Stimulated activated CD4-positive, alpha-beta T cell treated with anti-CD3 and anti-CD28 coated beads, Interleukin-12 subunit alpha, Interleukin-12 subunit beta, amount 100 ng/mL, for 24 hours (primary cell): ENCODE measurements around the gene MRPL33.

Experiments
- DNase-seq, 2 experiments: peaks; one replicate each; pipeline ENCODE4 v3.0.0-alpha.2; 2020; ENCODE audit warnings: low read depth in 2 of 2

MRPL33 gene

GRCh38 chr2:27776696-27777095 is 5.2 kb downstream of the MRPL33 start:
- DNase-seq: no peak

GRCh38 chr2:27779417-27780055 is 8.0 kb downstream of the MRPL33 start:
- DNase-seq: no peak

DNA sequence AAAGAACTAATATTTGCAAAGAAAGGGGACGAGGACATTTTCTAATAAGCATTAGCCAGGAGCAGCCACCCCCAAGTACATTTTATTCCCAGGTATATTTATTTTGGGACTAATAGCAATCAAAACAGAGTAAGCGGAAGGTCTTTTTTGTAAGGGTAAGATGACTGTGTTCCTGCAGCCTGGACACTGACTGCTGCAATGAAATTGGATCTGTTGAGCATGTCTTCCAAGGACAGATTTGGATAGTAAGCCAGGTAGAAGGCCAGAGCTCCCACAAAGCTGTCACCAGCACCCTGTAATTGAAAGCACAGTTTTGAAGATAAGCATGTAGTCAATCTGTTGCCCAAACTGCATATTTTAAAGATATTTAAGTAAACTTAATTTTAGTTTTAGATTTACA is 10.0 kb downstream of the MRPL33 start:
- no peak for DNase-seq

DNA sequence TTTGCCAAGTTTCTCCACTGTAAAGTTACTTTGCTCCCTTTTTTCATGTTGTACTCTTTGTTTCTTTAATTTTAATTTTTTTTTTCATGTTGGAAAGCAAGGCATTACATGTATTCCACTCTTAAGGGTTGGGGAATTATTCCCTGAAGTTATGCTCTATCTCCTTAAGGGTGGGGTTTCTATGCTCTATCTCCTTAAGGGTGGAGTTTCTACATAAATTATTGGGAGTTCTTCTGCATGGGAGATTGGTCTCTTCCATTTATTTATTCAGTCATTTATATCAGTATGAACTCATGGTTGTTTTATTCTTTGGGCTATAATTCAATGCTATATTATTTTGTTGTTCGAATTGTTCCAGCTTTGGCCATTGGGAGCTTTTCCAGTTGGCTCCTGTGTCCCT is 11.2 kb downstream of the MRPL33 start:
- DNase-seq: no peak

DNA sequence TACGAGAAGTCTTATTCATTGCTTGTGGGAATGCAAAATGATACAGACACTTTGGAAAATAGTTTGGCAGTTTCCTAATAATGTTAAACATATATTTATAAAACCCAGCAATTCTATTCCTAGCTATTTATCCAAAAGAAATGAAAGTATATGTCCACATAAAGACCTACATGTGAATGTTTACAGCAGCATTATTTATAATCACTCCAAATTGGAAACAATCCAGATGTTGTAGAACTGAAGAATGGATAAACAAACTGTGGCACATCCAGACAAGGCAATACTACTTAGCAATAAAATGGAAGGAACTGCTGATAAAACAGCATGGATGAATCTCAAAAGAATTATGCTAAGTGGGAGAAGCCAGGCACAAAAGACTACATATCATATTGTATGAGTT is 19.3 kb downstream of the MRPL33 start:
- DNase-seq: no peak

DNA sequence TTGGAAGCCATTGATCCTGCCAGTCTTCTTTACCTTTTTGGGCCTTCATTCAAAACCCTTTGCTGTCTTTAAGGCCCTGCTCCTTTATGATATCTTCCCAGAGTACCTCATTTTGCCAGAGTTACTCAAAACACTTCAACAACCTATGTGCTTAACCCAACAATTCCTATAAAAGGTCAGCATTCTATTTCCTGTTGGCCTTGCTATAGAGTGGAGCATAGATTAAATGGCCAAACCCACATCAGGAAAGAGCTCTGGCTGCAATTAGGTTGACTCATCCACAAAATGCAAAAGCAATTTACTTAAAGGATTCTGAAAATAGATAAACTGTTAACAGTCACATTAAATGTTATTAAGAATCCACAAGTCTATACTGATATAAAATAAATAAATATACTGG is 21.2 kb downstream of the MRPL33 start:
- no peak for DNase-seq

DNA sequence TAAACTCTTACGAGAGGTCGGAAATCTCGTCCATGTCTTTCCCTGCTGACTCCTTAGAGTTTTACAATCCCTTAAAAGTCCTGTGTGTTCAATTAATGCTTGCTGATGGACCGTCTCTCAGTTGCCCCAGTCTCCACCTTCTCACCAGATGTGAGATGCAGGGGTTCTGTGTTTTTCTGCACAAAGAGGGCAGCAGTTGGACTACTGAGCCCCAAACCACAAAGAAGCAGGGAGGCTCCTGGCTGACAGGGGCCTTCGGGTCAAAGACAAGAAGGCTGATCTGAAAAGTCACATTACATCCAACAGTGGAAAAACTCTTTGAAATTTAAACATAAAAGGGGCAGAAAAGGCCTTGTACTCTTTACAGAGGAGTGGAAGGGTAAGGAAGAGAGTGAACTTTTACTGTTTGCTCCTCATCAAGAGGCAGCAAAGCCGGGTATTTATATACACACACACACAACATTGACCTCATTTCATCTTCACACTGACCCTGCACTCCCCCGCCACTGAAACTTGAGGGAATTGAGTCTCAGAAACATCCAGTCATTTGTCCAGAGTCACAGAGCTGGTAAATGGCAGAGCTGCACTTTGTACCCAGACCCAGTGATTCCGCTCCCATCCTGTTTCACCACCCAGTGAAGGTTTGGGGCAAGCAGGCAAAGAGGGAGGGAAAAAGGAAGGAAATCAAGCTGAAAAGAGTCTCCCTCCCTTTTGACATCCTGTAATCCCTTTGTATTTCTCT is 23.7 kb downstream of the MRPL33 start:
- no peak for DNase-seq

- no peak for DNase-seq
Observed at GRCh38 chr2:27795868-27796277, 24.4 kb downstream of the MRPL33 start.

GRCh38 chr2:27796791-27797765 is 25.6 kb downstream of the MRPL33 start:
- DNase-seq: no peak

DNA sequence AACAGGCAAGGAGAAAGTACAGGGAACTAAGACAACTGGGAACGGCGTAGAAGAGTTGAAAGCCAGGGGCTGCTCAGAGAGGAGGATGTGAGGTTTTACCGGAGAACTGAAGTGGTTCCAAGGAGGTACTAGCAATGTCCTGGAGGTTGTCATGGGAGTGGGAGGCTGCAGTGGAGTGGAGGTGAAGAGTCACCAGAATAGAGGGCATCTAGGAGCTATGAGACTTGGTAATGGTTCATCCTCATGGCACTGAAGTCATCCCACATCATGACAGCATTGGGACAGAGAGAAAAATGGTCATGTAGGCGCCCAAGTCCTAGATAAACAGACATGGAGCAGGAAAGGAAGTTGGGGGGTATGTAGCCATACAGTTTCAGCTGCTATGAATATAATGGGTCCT is 26.3 kb downstream of the MRPL33 start:
- no peak for DNase-seq

- no peak for DNase-seq
Observed at GRCh38 chr2:27798486-27798885, 27.0 kb downstream of the MRPL33 start.

DNA sequence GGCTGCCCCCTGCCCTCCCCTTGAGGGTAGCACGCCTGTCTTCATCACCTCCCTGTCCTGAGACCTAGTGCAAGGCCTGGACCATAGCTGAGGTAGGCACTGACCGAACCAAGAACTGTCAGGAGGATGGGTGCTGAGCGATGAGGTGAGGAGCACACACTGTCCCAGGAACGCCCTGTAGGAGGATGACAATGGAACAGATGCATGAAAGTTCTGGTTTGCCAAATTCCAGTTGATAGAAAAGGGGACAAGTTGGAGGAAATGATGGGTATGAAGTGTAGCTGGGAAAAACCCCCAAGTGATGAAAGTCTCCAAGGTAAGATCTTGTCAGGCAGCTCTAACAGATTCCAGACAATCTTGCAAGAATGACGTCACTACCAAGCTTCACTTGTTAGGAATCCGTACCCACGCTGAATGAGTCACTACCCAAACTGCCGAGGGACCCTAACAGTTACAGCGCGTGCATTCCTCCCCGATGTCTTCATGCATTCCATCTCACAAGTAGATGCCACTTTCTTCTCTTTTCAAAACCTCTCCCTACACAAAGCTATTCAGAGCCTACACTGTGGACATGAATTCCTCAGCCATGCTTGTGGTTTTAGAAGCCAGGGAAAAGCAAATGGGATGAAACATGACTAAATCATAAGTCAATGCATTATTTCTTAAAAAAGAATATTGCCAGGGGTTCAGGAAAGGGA is 27.6 kb downstream of the MRPL33 start:
- DNase-seq: no peak

DNA sequence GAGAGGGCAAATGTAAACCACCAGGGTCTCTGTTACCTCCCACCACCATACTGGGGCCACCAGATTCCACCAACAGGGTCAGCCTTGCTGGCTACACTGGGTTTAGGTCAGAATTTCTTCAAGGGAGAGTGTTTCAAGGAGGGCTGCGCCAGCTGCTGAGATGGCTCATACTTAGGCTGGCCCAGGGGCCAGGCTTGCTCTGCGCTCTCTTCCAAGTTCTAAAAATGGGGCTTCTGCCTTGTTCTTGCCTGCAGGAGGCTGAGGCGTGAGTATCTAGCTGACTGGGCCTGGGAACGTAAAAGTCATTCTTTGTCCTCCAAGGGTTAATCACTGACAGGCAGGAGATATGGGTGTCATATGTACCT is 28.1 kb downstream of the MRPL33 start:
- no peak for DNase-seq

DNA sequence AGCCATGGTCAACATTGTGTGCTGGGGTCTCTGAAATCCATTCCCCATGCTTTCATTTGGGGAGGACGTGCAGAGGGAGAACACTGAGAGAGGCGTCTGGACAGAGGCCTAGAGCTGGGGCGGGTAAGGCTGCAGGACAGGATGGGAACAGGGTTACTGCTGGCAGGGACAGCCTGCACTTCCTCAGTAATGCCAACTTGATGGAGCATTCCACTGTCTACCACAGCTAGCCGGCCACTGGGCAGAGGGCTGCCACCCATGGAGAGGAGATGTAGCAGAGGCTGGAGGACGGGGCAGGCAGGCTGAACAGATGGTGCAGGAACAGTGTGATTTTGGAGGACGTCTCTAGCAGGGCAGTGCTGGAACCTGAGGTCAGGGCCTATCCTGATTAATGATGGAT is 29.3 kb downstream of the MRPL33 start:
- no peak for DNase-seq

- no peak for DNase-seq
Observed at GRCh38 chr2:27802547-27802946, 31.0 kb downstream of the MRPL33 start.

- no peak for DNase-seq
Observed at GRCh38 chr2:27803046-27803445, 31.5 kb downstream of the MRPL33 start.

DNA sequence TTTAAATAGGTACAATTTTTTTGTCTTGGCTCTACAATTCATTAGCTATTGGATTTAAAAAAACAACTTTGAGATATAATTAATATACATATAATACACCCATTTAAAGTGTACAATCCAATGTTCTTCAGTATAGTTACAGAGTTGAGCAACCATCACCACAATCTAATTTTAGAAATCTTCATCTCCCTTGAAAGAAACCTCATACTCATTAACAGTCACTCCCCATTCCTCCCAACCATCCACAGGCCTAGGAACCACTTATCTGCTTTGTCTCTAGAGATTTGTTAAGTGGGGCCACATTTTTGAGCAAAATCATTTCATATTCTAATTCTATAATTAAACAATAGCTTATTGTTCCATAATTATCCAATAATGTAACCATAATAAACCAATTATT is 32.6 kb downstream of the MRPL33 start:
- DNase-seq: no peak

GRCh38 chr2:27805180-27805579 is 33.7 kb downstream of the MRPL33 start:
- no peak for DNase-seq

DNA sequence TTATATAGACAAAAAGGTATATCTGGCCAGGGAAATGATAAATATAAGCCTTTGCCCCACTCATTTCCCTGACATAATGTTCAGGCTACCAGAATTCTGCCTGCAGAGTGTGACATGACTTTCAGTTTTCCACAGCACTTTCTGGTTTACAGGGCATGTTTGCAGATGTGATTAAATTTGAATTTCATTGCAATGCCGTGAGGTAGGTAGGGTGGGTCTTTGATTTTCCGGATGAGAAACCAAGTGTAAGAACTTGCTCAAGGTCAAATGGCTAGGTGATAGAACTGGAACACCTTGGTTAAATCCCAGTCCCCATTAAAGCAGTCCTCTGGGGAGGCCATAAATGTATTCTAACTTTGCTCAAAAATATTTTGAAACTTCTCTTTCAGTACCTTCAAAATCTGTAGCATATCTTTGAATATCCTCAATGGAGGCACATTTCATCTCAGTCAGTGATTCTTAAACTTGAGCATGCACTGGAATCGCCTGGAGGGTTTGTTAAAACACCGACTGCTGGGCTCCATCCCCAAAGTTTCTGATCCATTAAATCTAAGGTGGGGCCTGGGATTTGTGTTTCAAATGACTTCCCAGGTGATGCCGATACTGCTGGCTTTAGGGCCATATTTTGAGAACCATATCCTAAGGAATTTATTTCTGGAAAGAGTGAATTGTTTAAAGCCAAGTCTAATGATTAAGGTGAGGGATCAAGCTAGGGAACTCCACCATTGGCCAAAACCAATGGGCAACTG is 35.0 kb downstream of the MRPL33 start:
- no peak for DNase-seq

DNA sequence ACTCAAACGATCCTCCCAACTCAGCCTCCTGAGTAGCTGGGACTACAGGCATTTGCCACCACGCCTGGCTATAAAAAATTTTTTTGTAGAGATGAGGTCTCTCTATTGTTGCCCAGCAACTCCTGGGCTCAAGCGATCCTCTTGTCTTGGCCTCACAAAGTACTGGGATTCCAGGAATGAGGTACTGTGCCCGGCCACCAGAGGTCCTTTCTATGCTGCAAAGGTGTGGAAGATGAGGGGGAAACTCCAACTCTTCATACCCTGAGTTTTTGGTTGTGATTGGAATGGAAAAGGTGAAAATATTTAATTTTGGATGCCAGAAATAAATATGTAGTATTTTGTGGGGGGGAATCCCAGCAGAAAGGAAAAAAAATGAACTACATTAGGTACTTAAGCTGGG is 36.0 kb downstream of the MRPL33 start:
- peak in 1 of 2 experiments; percentile 8 for DNase-seq

DNA sequence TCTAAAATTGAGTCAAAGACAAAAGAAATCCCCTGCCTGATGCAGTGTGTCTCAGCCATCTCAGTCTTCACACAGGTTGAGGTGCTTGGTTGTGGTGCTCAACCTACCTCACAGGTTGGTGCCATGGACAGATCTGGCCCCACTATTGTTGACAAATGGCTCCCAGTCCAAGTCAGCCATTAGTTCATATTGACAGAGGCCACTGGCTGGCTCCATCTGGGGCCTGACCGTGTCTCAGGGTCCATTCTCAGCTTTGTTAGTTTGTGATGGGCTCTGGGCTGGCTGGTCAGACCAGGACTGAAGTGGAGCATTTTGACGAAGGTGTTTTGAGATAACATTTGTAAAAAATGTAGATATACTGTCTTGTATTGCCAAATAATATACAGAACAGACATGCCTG is 36.9 kb downstream of the MRPL33 start:
- DNase-seq: no peak
